IMR-90 (cell line): ENCODE measurements around the gene ZNRF3. TPM values are rescaled to one million over a fixed set of nuclear protein-coding genes. Genes with fewer than 3 reads are reported as not detected.

ENCODE experiments used
- ATAC-seq: fragments of 200-7000 bp; cut with Tn5 transposase; 2 replicates; pipeline ENCODE4 v1.9.1; 2020; ENCODE audit warnings: low read depth, mild to moderate bottlenecking, moderate library complexity
- BruUV-seq: library from RNA; stranded (reverse); fragments of 400-500 nt; replicated peaks from 2 replicates; lab custom pipeline; 2021; lab: Mats Ljungman, UMichigan
- CTCF ChIA-PET: fragments of 300-600 bp; formaldehyde crosslinking; extraction: SDS; loops from one replicate; lab custom pipeline; 2021; ENCODE audit warnings: antibody characterized with exemption; lab: Yijun Ruan, JAX
- POLR2A ChIA-PET: fragments of 300-600 bp; sonication (Branson Sonifier 250); formaldehyde crosslinking; loops from one replicate; lab custom pipeline; 2022; ENCODE audit warnings: antibody characterized with exemption; ENCODE audit not compliant: unreplicated experiment; lab: Charles Lee
- DNase-seq: peaks from one replicate; pipeline ENCODE4 v3.0.0; 2013
- H2AFZ ChIP-seq: replicated peaks from 2 replicates; pipeline ENCODE3; 2013; ENCODE audit warnings: low read length, mild to moderate bottlenecking; ENCODE audit not compliant: poor library complexity
- H2AK5ac ChIP-seq: 2 replicates; pipeline ENCODE4 v1.6.1; 2013; ENCODE audit warnings: low read depth, low read length, inconsistent platforms
- H2AK9ac ChIP-seq: replicated peaks from 2 replicates; pipeline ENCODE3; 2013; ENCODE audit warnings: mild to moderate bottlenecking, low read depth, low read length, moderate library complexity; ENCODE audit not compliant: poor library complexity
- H2BK120ac ChIP-seq: 2 replicates; pipeline ENCODE4 v1.6.1; 2013; ENCODE audit warnings: low read depth, low read length, inconsistent platforms
- H2BK15ac ChIP-seq: 3 replicates; pipeline ENCODE4 v1.6.1; 2013; ENCODE audit warnings: low read depth, low read length, inconsistent platforms
- H2BK20ac ChIP-seq: 2 replicates; pipeline ENCODE4 v1.6.1; 2013; ENCODE audit warnings: low read depth, mild to moderate bottlenecking, inconsistent platforms, low read length, moderate library complexity
- H2BK5ac ChIP-seq: 2 replicates; pipeline ENCODE4 v1.6.1; 2013; ENCODE audit warnings: mild to moderate bottlenecking, low read depth, low read length, inconsistent platforms; ENCODE audit not compliant: poor library complexity, severe bottlenecking
- H3K14ac ChIP-seq: replicated peaks from 2 replicates; pipeline ENCODE4 v1.6.1; 2013; ENCODE audit warnings: low read depth, low read length, inconsistent platforms
- H3K18ac ChIP-seq: 2 replicates; pipeline ENCODE4 v1.6.1; 2013; ENCODE audit warnings: low read depth, low read length, control low read depth
- H3K23ac ChIP-seq: 2 replicates; pipeline ENCODE4 v1.6.1; 2013; ENCODE audit warnings: low read depth, low read length, inconsistent platforms
- H3K27ac ChIP-seq: 2 replicates; pipeline ENCODE4 v1.5.1; 2013; ENCODE audit warnings: mild to moderate bottlenecking, control low read depth, low read length; ENCODE audit not compliant: insufficient read depth
- H3K27me3 ChIP-seq: 2 replicates; pipeline ENCODE4 v1.6.1; 2013; ENCODE audit warnings: low read length; ENCODE audit not compliant: control insufficient read depth, insufficient read depth
- H3K36me3 ChIP-seq: 2 replicates; pipeline ENCODE4 v1.6.1; 2013; ENCODE audit warnings: low read length, mixed read lengths; ENCODE audit not compliant: control insufficient read depth, insufficient read depth
- H3K4ac ChIP-seq: 2 replicates; pipeline ENCODE4 v1.6.1; 2013; ENCODE audit warnings: low read depth, low read length, inconsistent platforms
- H3K4me1 ChIP-seq: 2 replicates; pipeline ENCODE4 v1.6.1; 2013; ENCODE audit warnings: low read length, mixed read lengths; ENCODE audit not compliant: control insufficient read depth, insufficient read depth
- H3K4me2 ChIP-seq: 2 replicates; pipeline ENCODE4 v1.6.1; 2013; ENCODE audit warnings: low read depth, mild to moderate bottlenecking, control low read depth, low read length, moderate library complexity
- H3K4me3 ChIP-seq: 2 replicates; pipeline ENCODE4 v1.5.1; 2013; ENCODE audit warnings: low read depth, mild to moderate bottlenecking, control low read depth, low read length, moderate library complexity; ENCODE audit not compliant: insufficient read depth
- H3K56ac ChIP-seq: 2 replicates; pipeline ENCODE4 v1.6.1; 2013; ENCODE audit warnings: low read length, inconsistent platforms; ENCODE audit not compliant: insufficient read depth; ENCODE audit errors: extremely low read depth
- H3K79me1 ChIP-seq, 2 experiments: 2 replicates each; pipeline ENCODE4 v1.6.1; 2013; ENCODE audit warnings: low read length in 2 of 2, inconsistent platforms in 1 of 2, low read depth in 1 of 2
- H3K9ac ChIP-seq: 2 replicates; pipeline ENCODE4 v1.6.1; 2013; ENCODE audit warnings: low read depth, low read length, control low read depth
- H3K9me1 ChIP-seq: 2 replicates; pipeline ENCODE4 v1.6.1; 2013; ENCODE audit warnings: low read length, inconsistent platforms; ENCODE audit not compliant: insufficient read depth
- H3K9me3 ChIP-seq: 2 replicates; pipeline ENCODE4 v1.6.1; 2013; ENCODE audit warnings: low read length; ENCODE audit not compliant: control insufficient read depth, insufficient read depth
- H4K20me1 ChIP-seq: 2 replicates; pipeline ENCODE4 v1.6.1; 2013; ENCODE audit warnings: low read length, inconsistent platforms; ENCODE audit not compliant: insufficient read depth
- H4K5ac ChIP-seq: 2 replicates; pipeline ENCODE4 v1.6.1; 2013; ENCODE audit warnings: mild to moderate bottlenecking, low read depth, low read length, control low read depth
- H4K8ac ChIP-seq, 2 experiments: 2 replicates each; pipeline ENCODE4 v1.6.1; 2013; ENCODE audit warnings: low read depth in 2 of 2, low read length in 2 of 2, control low read depth in 1 of 2, inconsistent platforms in 1 of 2
- H4K91ac ChIP-seq: 2 replicates; pipeline ENCODE4 v1.6.1; 2013; ENCODE audit warnings: low read depth, low read length, inconsistent platforms; ENCODE audit not compliant: insufficient read depth
- CEBPB ChIP-seq: IDR thresholded peaks from 2 replicates; pipeline ENCODE4 v1.6.1; 2012; ENCODE audit warnings: low read depth, low read length, improper control_type of control experiment
- CHD1 ChIP-seq: IDR thresholded peaks from 2 replicates; pipeline ENCODE4 v1.6.1; 2012; ENCODE audit warnings: low read depth, low read length, improper control_type of control experiment
- CTCF ChIP-seq: conservative IDR thresholded peaks from 2 replicates; pipeline ENCODE4 v1.5.1; 2012; ENCODE audit warnings: mild to moderate bottlenecking, low read depth, low read length, improper control_type of control experiment
- FOS ChIP-seq: fragments of 150-350 bp; IDR thresholded peaks from 2 replicates; pipeline ENCODE4 v1.6.1; 2016; ENCODE audit warnings: low read depth, low read length
- MAFK ChIP-seq: IDR thresholded peaks from 2 replicates; pipeline ENCODE4 v1.6.1; 2012; ENCODE audit warnings: low read depth, low read length, improper control_type of control experiment
- MAZ ChIP-seq: IDR thresholded peaks from 2 replicates; pipeline ENCODE4 v1.6.1; 2012; ENCODE audit warnings: low read depth, mild to moderate bottlenecking, low read length, improper control_type of control experiment, moderate library complexity, borderline replicate concordance
- MXI1 ChIP-seq: IDR thresholded peaks from 2 replicates; pipeline ENCODE4 v1.6.1; 2012; ENCODE audit warnings: low read depth, mild to moderate bottlenecking, low read length, moderate library complexity, borderline replicate concordance
- NFE2L2 ChIP-seq: fragments of 150-350 bp; IDR thresholded peaks from 2 replicates; pipeline ENCODE4 v1.6.1; 2016; ENCODE audit warnings: low read depth, mild to moderate bottlenecking, low read length
- POLR2A ChIP-seq: IDR thresholded peaks from 2 replicates; pipeline ENCODE4 v1.6.1; 2012; ENCODE audit warnings: mild to moderate bottlenecking, low read depth, low read length
- RAD21 ChIP-seq: IDR thresholded peaks from 2 replicates; pipeline ENCODE4 v1.6.1; 2012; ENCODE audit warnings: low read length, improper control_type of control experiment
- RCOR1 ChIP-seq: IDR thresholded peaks from 2 replicates; pipeline ENCODE4 v1.6.1; 2012; ENCODE audit warnings: mild to moderate bottlenecking, low read length, improper control_type of control experiment; ENCODE audit not compliant: insufficient replicate concordance
- RFX5 ChIP-seq: IDR thresholded peaks from 2 replicates; pipeline ENCODE4 v1.8.0; 2012; ENCODE audit warnings: low read depth, mild to moderate bottlenecking, low read length, moderate library complexity
- SMC3 ChIP-seq: fragments of 150-350 bp; IDR thresholded peaks from 2 replicates; pipeline ENCODE4 v1.6.1; 2016; ENCODE audit warnings: low read depth, mild to moderate bottlenecking, antibody characterized with exemption, low read length, moderate library complexity
- WGBS, 2 experiments: methylation state at CpG; one replicate each; pipeline versions ENCODE4 v1.1.5 to v1.1.7; 2013; ENCODE audit warnings: missing lambda C conversion rate in 2 of 2; ENCODE audit not compliant: insufficient read length in 1 of 2; ENCODE audit errors: extremely low coverage in 2 of 2; 5-methylcytosine and 5-hydroxymethylcytosine counted together
- dilution Hi-C: fragments of 300-500 bp; cut with HindIII; formaldehyde crosslinking; loops from one replicate; pipeline ENCODE4 v1.14.3; 2018; ENCODE audit warnings: low sequenced_read_pairs; ENCODE audit not compliant: unreplicated experiment
- in situ Hi-C: fragments of 300-500 bp; cut with MboI; formaldehyde crosslinking; loops from 3 replicates; pipeline ENCODE4 v1.14.3; 2019; ENCODE audit warnings: low sequenced_read_pairs, inconsistent platforms, mixed read lengths
- intact Hi-C: fragments of 100-400 bp; cut with micrococcal nuclease; formaldehyde crosslinking; loops from 2 replicates; pipeline ENCODE4 v1.10.0; 2022
- polyA plus RNA-seq, 3 experiments: library from polyadenylated mRNA; depleted of rRNA; stranded (reverse); fragments of >200 nt; gene quantifications; 2 replicates each; pipeline ENCODE4 v1.2.3, GENCODE V29; 2012; ENCODE audit warnings: low replicate concordance in 1 of 3
- total RNA-seq: library from RNA; depleted of rRNA; stranded (reverse); fragments of >200 nt; gene quantifications from 2 replicates; pipeline ENCODE4 v1.2.3, GENCODE V29; 2012
- TF ChIP-seq, protein P1 (sequence below): fragments of 150-350 bp; IDR thresholded peaks from 2 replicates; pipeline ENCODE4 v1.6.1; 2016; ENCODE audit warnings: low read depth, mild to moderate bottlenecking, low read length, moderate library complexity, borderline replicate concordance
- TF ChIP-seq, protein P2 (sequence below): fragments of 150-350 bp; IDR thresholded peaks from 2 replicates; pipeline ENCODE4 v1.6.1; 2017; ENCODE audit warnings: mild to moderate bottlenecking, antibody characterized with exemption, low read length, low read depth

The ZNRF3 gene
- total and polyA plus RNA-seq, 2 of the 4 experiments (the other 2 are of a cell fraction): 1.4 to 2.4 TPM

DNA sequence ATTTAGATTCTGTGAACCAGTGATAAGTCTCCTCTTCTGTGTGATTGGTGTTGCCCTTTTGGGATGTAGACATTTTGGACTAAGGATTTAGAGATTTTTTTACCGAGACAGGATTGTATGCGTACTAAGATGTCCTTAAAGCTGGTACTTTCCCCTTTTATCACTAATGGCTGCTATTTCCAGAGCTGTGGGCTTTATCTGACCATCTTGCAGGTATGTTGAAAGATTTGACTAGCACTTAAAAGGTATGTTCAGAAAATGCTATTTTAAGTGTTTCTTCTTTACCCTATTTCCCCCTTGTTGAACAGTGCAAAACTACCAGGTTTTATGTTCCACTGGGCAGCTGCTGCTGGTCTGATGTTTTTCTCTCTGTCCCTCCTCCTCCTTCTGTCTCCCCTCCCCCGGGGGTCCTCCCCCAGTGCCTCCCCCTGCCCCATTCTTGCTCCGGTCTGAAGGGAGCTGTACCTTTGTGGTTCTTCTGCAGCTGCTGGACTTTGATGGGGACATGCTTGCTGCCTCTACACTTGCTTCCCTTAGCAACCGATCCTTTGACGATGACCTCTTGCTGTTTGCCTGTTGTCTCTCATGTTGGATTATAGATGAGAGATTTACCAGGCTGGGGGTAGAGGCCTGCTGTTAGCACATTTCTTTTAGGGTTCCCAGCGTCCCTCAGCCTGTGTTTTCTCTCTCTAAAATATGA lies 59.6 kb downstream of the ZNRF3 start:
- no peak overlapping the region for H3K18ac ChIP-seq
- H4K20me1 ChIP-seq: no peaks in the 10 kb centered on the region
- DNase-seq (no peak), ATAC-seq (no peak)
- no peak overlapping the region for H2AK9ac ChIP-seq
- no peak overlapping the region for H2BK5ac ChIP-seq
- H3K14ac ChIP-seq: no peak overlapping the region
- no peak overlapping the region for H3K4me3 ChIP-seq
- ChIA-PET CTCF (interaction anchor here (0.6 kb wide), 1 partner anchor 277 kb away, joined by 3 read pairs; no protein-coding TSS in a partner anchor), POLR2A (interaction anchor here (1.1 kb wide), 1 partner anchor 11 kb away, joined by 3 read pairs; no protein-coding TSS in a partner anchor)
- H3K9me1 ChIP-seq: no peaks in the 10 kb centered on the region; the same call in 1 of the 2 replicates
- no peak overlapping the region for H4K5ac ChIP-seq
- no peak overlapping the region for H2BK15ac ChIP-seq
- no peak overlapping the region for H3K4ac ChIP-seq
- H3K4me2 ChIP-seq: no peak overlapping the region
- no peak overlapping the region for H2BK20ac ChIP-seq
- intact Hi-C loops (no loop called here), dilution Hi-C loops (no loop called here), in situ Hi-C loops (no loop called here)
- peaks cover 4% of the 10 kb centered on the region for H3K9me3 ChIP-seq
- no peaks in the 10 kb centered on the region for H3K27me3 ChIP-seq
- no peak overlapping the region for H3K56ac ChIP-seq
- BruUV-seq: no TSS peak
- H3K23ac ChIP-seq: no peak overlapping the region
- no peak overlapping the region for H2BK120ac ChIP-seq
- H3K36me3 ChIP-seq: no peaks in the 10 kb centered on the region
- H4K8ac ChIP-seq: no peak overlapping the region
- H4K91ac ChIP-seq: no peak overlapping the region
- H2AFZ ChIP-seq: no peak overlapping the region
- WGBS, 2 experiments: 100% methylated on average over 2 of the region's 7 CpGs; no CpG with 5 or more reads in 1 of the 2 experiments
- no peak overlapping the region for H3K9ac ChIP-seq
- no peak overlapping the region for H3K27ac ChIP-seq
- H3K79me1 ChIP-seq: peaks cover 11 to 13% of the 10 kb centered on the region in 2 experiments; a peak in 3 of 4 replicates
- no peaks in the 10 kb centered on the region for H3K4me1 ChIP-seq
- H2AK5ac ChIP-seq: no peak overlapping the region
- TF ChIP-seq MXI1 (no peak), RAD21 (no peak), CEBPB (no peak), NFE2L2 (no peak), CTCF (no peak), MAZ (no peak), MAFK (no peak), RCOR1 (no peak), RFX5 (no peak), SMC3 (no peak), FOS (no peak), CHD1 (no peak), POLR2A (no peak)
- TF ChIP-seq, protein P1, sequence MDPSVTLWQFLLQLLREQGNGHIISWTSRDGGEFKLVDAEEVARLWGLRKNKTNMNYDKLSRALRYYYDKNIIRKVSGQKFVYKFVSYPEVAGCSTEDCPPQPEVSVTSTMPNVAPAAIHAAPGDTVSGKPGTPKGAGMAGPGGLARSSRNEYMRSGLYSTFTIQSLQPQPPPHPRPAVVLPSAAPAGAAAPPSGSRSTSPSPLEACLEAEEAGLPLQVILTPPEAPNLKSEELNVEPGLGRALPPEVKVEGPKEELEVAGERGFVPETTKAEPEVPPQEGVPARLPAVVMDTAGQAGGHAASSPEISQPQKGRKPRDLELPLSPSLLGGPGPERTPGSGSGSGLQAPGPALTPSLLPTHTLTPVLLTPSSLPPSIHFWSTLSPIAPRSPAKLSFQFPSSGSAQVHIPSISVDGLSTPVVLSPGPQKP: no peak
- TF ChIP-seq, protein P2, sequence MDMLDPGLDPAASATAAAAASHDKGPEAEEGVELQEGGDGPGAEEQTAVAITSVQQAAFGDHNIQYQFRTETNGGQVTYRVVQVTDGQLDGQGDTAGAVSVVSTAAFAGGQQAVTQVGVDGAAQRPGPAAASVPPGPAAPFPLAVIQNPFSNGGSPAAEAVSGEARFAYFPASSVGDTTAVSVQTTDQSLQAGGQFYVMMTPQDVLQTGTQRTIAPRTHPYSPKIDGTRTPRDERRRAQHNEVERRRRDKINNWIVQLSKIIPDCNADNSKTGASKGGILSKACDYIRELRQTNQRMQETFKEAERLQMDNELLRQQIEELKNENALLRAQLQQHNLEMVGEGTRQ: no peak
